Astrocyte (in vitro differentiated cells and primary cell): ENCODE measurements around the gene SYT2. TPM values are rescaled to one million over a fixed set of nuclear protein-coding genes. Genes with fewer than 3 reads are reported as not detected.
A peak's percentile ranks its signal among the peaks of the same experiment; 100 is the strongest.

Experiments used
- DNase-seq: peaks from one replicate; pipeline ENCODE4 v3.0.0-alpha.2; 2010; ENCODE audit warnings: low read depth
- FAIRE-seq: peaks from 2 replicates; lab custom pipeline; 2011; peaks lifted over from hg19 to GRCh38; lab: Jason Lieb, UNC
- H2AFZ ChIP-seq: 2 replicates; pipeline ENCODE4 v1.6.0; 2012; ENCODE audit warnings: low read depth, low read length, inconsistent platforms
- H3K27ac ChIP-seq: 2 replicates; pipeline ENCODE4 v1.5.1; 2011; ENCODE audit warnings: low read depth, low read length, inconsistent platforms
- H3K27me3 ChIP-seq: 2 replicates; pipeline ENCODE4 v1.6.0; 2011; ENCODE audit warnings: low read length, inconsistent platforms; ENCODE audit not compliant: insufficient read depth
- H3K36me3 ChIP-seq: 2 replicates; pipeline ENCODE4 v1.5.1; 2011; ENCODE audit warnings: low read length, inconsistent platforms; ENCODE audit not compliant: insufficient read depth
- H3K4me1 ChIP-seq: 2 replicates; pipeline ENCODE4 v1.5.1; 2011; ENCODE audit warnings: low read length, inconsistent platforms; ENCODE audit not compliant: insufficient read depth
- H3K4me2 ChIP-seq: 2 replicates; pipeline ENCODE4 v1.6.0; 2012; ENCODE audit warnings: low read length, inconsistent platforms
- H3K4me3 ChIP-seq: 2 replicates; pipeline ENCODE4 v1.5.1; 2011; ENCODE audit warnings: low read depth, mild to moderate bottlenecking, low read length, inconsistent platforms; ENCODE audit not compliant: insufficient read depth
- H3K79me2 ChIP-seq: 2 replicates; pipeline ENCODE4 v1.6.0; 2012; ENCODE audit warnings: mild to moderate bottlenecking, low read length, inconsistent platforms; ENCODE audit not compliant: insufficient read depth
- H3K9ac ChIP-seq: 2 replicates; pipeline ENCODE4 v1.6.0; 2012; ENCODE audit warnings: mild to moderate bottlenecking, low read length, inconsistent platforms
- H3K9me3 ChIP-seq: 2 replicates; pipeline ENCODE4 v1.5.1; 2012; ENCODE audit warnings: low read depth, mild to moderate bottlenecking, low read length, inconsistent platforms; ENCODE audit not compliant: insufficient read depth
- H4K20me1 ChIP-seq: 2 replicates; pipeline ENCODE4 v1.6.0; 2012; ENCODE audit warnings: low read length, inconsistent platforms; ENCODE audit not compliant: insufficient read depth
- H3K27ac Mint-ChIP-seq: one replicate; pipeline ENCODE4 v1.8.0; 2021; ENCODE audit warnings: mild to moderate bottlenecking, mixed read lengths; ENCODE audit not compliant: unreplicated experiment
- H3K27me3 Mint-ChIP-seq: one replicate; pipeline ENCODE4 v1.8.0; 2021; ENCODE audit warnings: low read depth, mixed read lengths; ENCODE audit not compliant: unreplicated experiment
- H3K36me3 Mint-ChIP-seq: one replicate; pipeline ENCODE4 v1.8.0; 2021; ENCODE audit warnings: low read depth, mixed read lengths; ENCODE audit not compliant: unreplicated experiment
- H3K4me1 Mint-ChIP-seq: one replicate; pipeline ENCODE4 v1.8.0; 2021; ENCODE audit warnings: low read depth, mixed read lengths; ENCODE audit not compliant: unreplicated experiment
- H3K4me3 Mint-ChIP-seq: one replicate; pipeline ENCODE4 v1.8.0; 2021; ENCODE audit warnings: mild to moderate bottlenecking, moderate library complexity, mixed read lengths; ENCODE audit not compliant: unreplicated experiment
- H3K9me3 Mint-ChIP-seq: one replicate; pipeline ENCODE4 v1.8.0; 2021; ENCODE audit warnings: mild to moderate bottlenecking, mixed read lengths; ENCODE audit not compliant: unreplicated experiment
- EZH2 ChIP-seq: IDR thresholded peaks from 2 replicates; pipeline ENCODE4 v1.6.1; 2012; ENCODE audit warnings: mild to moderate bottlenecking, low read length, inconsistent platforms; ENCODE audit not compliant: insufficient read depth
- total RNA-seq: library from RNA; stranded (reverse); gene quantifications from 2 replicates; pipeline ENCODE4 v1.2.1, GENCODE V29; 2021
- TF ChIP-seq, protein P1 (sequence below): IDR thresholded peaks from 2 replicates; pipeline ENCODE4 v1.5.1; 2011; ENCODE audit warnings: low read depth, mild to moderate bottlenecking, inconsistent platforms, low read length, moderate library complexity; ENCODE audit not compliant: insufficient read depth

SYT2 gene
- total RNA-seq, 1 donor from 2014 or later = 0.27 TPM

DNA sequence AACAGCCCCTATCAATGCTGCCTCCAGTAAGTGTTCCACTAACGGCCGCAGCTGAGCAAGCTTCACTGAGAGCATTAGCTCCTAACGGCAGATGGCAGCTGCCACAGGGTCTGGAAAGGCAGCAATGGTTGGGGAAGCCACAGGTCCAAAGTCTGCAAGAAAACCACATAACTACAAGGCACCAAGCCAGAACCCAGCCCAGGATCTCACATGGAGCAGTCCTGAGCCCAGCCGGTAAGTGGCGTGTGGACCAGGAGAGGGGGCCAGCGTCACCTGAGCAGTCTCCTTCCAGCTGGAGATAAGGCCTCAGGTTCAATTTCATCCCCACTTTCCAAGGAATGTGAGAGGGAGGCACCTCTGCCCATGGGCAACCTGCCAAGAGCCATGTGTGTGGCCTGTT is 13.2 kb downstream of the SYT2 start:
- no peaks in the 10 kb centered on the region for H3K36me3 ChIP-seq
- H3K4me3 ChIP-seq = no peak overlapping the region
- H3K4me1 ChIP-seq = no peaks in the 10 kb centered on the region
- no peaks in the 10 kb centered on the region for H3K9me3 Mint-ChIP-seq
- no peak overlapping the region for H3K4me3 Mint-ChIP-seq
- no peak overlapping the region for H3K9ac ChIP-seq
- no peak for TF ChIP-seq EZH2
- TF ChIP-seq, protein P1, sequence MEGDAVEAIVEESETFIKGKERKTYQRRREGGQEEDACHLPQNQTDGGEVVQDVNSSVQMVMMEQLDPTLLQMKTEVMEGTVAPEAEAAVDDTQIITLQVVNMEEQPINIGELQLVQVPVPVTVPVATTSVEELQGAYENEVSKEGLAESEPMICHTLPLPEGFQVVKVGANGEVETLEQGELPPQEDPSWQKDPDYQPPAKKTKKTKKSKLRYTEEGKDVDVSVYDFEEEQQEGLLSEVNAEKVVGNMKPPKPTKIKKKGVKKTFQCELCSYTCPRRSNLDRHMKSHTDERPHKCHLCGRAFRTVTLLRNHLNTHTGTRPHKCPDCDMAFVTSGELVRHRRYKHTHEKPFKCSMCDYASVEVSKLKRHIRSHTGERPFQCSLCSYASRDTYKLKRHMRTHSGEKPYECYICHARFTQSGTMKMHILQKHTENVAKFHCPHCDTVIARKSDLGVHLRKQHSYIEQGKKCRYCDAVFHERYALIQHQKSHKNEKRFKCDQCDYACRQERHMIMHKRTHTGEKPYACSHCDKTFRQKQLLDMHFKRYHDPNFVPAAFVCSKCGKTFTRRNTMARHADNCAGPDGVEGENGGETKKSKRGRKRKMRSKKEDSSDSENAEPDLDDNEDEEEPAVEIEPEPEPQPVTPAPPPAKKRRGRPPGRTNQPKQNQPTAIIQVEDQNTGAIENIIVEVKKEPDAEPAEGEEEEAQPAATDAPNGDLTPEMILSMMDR = no peak
- no peaks in the 10 kb centered on the region for H3K79me2 ChIP-seq
- peaks cover 73% of the 10 kb centered on the region for H3K27me3 Mint-ChIP-seq
- H3K27ac ChIP-seq = no peak overlapping the region
- DNase-seq (no peak), FAIRE-seq (no peak)
- no peak overlapping the region for H2AFZ ChIP-seq
- peaks cover 1% of the 10 kb centered on the region for H3K36me3 Mint-ChIP-seq
- peaks cover 3% of the 10 kb centered on the region for H4K20me1 ChIP-seq
- H3K27me3 ChIP-seq = peaks cover 38% of the 10 kb centered on the region
- H3K4me2 ChIP-seq = no peak overlapping the region
- H3K4me1 Mint-ChIP-seq = peaks cover 3% of the 10 kb centered on the region
- no peaks in the 10 kb centered on the region for H3K9me3 ChIP-seq
- no peak overlapping the region for H3K27ac Mint-ChIP-seq

DNA sequence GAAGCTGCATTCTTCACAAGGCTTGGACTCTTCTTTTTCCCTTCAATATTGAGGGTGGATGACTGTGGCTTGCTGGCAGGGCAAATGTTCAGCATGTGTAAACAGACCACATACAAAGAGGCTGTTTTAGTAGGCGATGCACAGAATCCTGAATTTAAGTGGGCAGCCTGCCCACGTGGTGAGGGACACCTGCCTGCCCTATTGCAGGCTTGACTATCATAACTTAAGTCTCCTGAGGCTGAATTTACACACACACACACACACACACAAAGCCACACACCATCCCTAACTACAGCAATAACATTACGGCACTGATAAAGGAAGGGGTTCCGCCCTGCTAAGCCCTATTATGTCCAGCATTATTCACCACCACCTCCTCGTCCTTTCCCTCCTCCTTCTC is 15.9 kb downstream of the SYT2 start:
- DNase-seq = no peak

DNA sequence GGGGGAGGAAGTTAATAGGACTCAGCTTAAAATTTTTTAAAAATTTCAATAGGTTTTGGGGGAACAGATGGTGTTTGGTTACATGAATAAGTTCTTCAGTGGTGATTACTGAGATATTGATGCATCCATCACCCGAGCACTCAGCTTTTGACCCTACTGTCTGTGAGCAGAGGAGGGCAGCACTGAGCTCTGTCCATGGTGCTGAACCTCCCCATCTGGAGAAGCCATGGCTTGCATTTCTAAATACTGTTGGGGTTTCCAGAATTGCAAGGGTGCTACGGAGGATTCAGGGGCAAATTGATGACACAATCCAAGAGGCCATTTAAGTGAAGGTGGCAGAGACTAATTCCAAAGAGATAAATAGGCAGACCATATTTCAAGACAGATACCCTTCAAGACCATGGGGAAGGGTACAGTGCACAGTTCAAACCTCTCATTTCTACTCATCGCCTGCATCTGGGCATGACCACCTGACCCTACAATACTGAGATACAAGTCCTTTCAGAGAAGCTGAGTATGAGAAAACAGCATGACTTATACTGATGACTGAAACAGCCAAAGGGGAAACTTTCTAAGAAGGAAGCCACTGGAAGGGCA is 17.2 kb downstream of the SYT2 start:
- Histone ChIP-seq H3K27me3 (peaks cover 46% of the 10 kb centered on the region), H3K27ac (no peak overlapping the region), H3K36me3 (no peaks in the 10 kb centered on the region), H3K4me2 (no peak overlapping the region), H2AFZ (no peak overlapping the region), H3K4me1 (no peaks in the 10 kb centered on the region), H3K79me2 (no peaks in the 10 kb centered on the region), H3K9me3 (no peaks in the 10 kb centered on the region), H3K4me3 (no peak overlapping the region), H3K9ac (no peak overlapping the region), H4K20me1 (peaks cover 3% of the 10 kb centered on the region)
- peaks cover 1% of the 10 kb centered on the region for H3K36me3 Mint-ChIP-seq
- TF ChIP-seq, protein P1 = peak; percentile 5
- no peak for TF ChIP-seq EZH2
- H3K27ac Mint-ChIP-seq = no peak overlapping the region
- peak; percentile 5 for FAIRE-seq
- H3K27me3 Mint-ChIP-seq = peaks cover 87% of the 10 kb centered on the region
- no peak overlapping the region for H3K4me3 Mint-ChIP-seq
- no peaks in the 10 kb centered on the region for H3K4me1 Mint-ChIP-seq
- no peaks in the 10 kb centered on the region for H3K9me3 Mint-ChIP-seq
- DNase-seq = peak; percentile 42

More for the DNA sequence above, 15.9 kb downstream of the SYT2 start:
- H3K9ac ChIP-seq = no peak overlapping the region
- Mint-ChIP-seq H3K9me3 (no peaks in the 10 kb centered on the region), H3K4me1 (peaks cover 3% of the 10 kb centered on the region), H3K4me3 (no peak overlapping the region), H3K27me3 (peaks cover 81% of the 10 kb centered on the region), H3K27ac (no peak overlapping the region), H3K36me3 (peaks cover 1% of the 10 kb centered on the region)
- no peak for FAIRE-seq
- H3K4me1 ChIP-seq = no peaks in the 10 kb centered on the region
- no peaks in the 10 kb centered on the region for H3K9me3 ChIP-seq
- no peak overlapping the region for H3K4me3 ChIP-seq
- H3K4me2 ChIP-seq = no peak overlapping the region
- H2AFZ ChIP-seq = no peak overlapping the region
- H3K27me3 ChIP-seq = peaks cover 43% of the 10 kb centered on the region
- no peaks in the 10 kb centered on the region for H3K79me2 ChIP-seq
- peaks cover 3% of the 10 kb centered on the region for H4K20me1 ChIP-seq
- no peak overlapping the region for H3K27ac ChIP-seq
- no peak for TF ChIP-seq EZH2
- TF ChIP-seq, protein P1 = no peak
- H3K36me3 ChIP-seq = no peaks in the 10 kb centered on the region
